AG09319 (cell line): ENCODE measurements around the gene CLSTN1.

Experiments used
- DNase-seq: peaks from one replicate; pipeline ENCODE4 v3.0.0-alpha.2; 2010; ENCODE audit warnings: low read depth; ENCODE audit errors: extremely low read depth
- CTCF ChIP-seq: IDR thresholded peaks from 2 replicates; pipeline ENCODE4 v1.5.1; 2011; ENCODE audit warnings: low read depth, mild to moderate bottlenecking, inconsistent platforms, low read length, moderate library complexity

CLSTN1 gene

GRCh38 chr1:9827558-9828185 is 3.9 kb upstream of the CLSTN1 start:
- DNase-seq = no peak
- peak; percentile 28 for TF ChIP-seq CTCF

- TF ChIP-seq CTCF = no peak
- DNase-seq = no peak
Observed at GRCh38 chr1:9826616-9827015, 2.9 kb upstream of the CLSTN1 start.

GRCh38 chr1:9826087-9826486 is 2.3 kb upstream of the CLSTN1 start:
- no peak for TF ChIP-seq CTCF
- no peak for DNase-seq

- no peak for TF ChIP-seq CTCF
- no peak for DNase-seq
Observed at GRCh38 chr1:9825093-9826074, 1.6 kb upstream of the CLSTN1 start.

- no peak for TF ChIP-seq CTCF
- no peak for DNase-seq
Observed at GRCh38 chr1:9824702-9825089, 931 bp upstream of the CLSTN1 start.

- no peak for DNase-seq
- TF ChIP-seq CTCF = no peak
Observed at GRCh38 chr1:9823693-9823942, 147 bp downstream of the CLSTN1 start.

GRCh38 chr1:9822897-9823692 is 670 bp downstream of the CLSTN1 start:
- DNase-seq = no peak
- TF ChIP-seq CTCF = no peak
